Stimulated activated CD8-positive, alpha-beta memory T cell treated with anti-CD3 and anti-CD28 coated beads, Interleukin-12 subunit alpha, Interleukin-12 subunit beta, amount 100 ng/mL, for 1 hour (primary cell): Measurements from ENCODE around the gene PDCD1.

Experiments
- DNase-seq: peaks from one replicate; pipeline ENCODE4 v3.0.0-alpha.2; 2020; ENCODE audit warnings: low read depth

PDCD1 gene

DNA sequence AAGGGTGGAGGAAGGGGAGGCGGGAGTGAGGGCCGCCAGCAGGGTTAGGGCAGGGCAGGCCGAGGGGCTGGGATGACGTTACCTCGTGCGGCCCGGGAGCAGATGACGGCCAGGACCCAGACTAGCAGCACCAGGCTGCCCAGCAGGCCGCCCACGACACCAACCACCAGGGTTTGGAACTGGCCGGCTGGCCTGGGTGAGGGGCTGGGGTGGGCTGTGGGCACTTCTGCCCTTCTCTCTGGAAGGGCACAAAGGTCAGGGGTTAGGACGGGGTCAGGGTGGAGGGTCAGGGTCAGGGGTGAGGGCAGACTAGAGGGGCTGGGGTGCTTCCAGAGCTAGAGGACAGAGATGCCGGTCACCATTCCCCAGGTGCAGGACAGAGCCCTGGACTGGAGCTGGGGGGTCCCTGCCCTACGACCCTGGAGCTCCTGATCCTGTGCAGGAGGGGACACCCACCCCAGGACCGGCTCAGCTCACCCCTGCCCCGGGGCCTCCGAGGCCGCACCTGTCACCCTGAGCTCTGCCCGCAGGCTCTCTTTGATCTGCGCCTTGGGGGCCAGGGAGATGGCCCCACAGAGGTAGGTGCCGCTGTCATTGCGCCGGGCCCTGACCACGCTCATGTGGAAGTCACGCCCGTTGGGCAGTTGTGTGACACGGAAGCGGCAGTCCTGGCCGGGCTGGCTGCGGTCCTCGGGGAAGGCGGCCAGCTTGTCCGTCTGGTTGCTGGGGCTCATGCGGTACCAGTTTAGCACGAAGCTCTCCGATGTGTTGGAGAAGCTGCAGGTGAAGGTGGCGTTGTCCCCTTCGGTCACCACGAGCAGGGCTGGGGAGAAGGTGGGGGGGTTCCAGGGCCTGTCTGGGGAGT lies 6.3 kb downstream of the PDCD1 start:
- no peak for DNase-seq

DNA sequence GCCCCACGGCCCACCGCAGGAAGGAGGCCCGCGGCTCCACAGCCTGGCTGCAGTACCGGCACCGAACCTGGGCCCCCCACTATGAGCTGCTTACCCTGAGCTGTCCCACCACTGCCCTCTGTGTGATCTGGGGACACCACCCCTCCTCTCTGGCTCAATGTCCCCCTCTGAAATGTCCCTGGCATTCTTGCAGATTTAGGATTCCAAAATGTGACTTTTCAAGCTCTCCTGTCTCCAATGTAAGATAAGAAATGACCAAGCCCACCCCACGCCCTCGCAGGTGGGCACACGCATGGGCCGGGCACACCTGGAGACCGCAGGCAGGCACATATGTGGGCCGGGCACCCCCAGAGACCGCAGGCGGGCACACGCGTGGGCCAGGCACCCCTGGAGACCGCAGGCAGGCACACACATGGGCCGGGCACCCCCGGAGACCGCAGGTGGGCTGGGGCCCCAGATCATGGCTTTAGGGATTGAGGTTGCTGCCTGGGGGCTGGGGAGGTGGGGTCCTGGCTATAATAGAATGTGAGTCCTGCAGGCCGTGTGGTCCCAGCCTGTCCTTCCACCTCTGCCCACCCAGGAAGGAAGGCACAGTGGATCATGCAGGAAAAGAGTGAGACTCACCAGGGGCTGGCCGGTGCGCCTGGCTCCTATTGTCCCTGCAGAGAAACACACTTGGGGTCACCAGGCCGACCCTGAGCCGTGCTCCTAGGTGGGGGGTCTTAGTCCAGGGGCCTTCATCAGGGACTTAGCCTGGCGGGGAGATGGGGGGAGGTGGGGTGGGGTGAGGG lies 7.2 kb downstream of the PDCD1 start:
- no peak for DNase-seq

DNA sequence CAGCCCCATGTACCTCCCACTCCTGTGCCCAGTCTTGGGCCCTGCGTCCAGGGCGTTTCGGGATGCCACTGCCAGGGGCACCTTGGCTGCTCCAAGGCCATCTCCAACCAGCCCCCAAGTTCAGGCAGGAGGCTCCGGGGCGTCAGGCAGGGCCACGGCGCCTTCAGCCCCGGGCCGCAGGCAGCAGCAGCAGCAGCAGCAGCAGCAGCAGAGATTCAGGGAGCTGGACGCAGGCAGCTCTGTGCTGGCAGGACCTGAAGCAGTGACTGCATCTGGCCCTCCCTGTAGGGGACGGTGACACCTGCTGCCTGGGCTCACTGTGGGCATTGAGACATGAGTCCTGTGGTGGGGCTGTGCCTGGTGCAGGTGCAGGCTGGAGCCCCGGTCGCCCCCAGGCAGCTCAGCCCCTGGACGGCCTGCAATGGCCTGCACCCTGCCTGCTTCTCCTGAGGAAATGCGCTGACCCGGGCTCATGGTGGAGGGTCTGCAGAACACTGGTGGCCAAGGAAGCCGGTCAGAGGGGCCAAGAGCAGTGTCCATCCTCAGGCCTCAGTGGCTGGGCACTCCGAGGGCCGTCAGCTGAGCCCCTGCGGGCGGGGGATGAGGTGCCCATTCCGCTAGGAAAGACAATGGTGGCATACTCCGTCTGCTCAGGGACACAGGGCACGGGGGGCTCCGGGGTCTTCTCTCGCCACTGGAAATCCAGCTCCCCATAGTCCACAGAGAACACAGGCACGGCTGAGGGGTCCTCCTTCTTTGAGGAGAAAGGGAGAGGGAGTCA lies 8.0 kb downstream of the PDCD1 start:
- DNase-seq: no peak

DNA sequence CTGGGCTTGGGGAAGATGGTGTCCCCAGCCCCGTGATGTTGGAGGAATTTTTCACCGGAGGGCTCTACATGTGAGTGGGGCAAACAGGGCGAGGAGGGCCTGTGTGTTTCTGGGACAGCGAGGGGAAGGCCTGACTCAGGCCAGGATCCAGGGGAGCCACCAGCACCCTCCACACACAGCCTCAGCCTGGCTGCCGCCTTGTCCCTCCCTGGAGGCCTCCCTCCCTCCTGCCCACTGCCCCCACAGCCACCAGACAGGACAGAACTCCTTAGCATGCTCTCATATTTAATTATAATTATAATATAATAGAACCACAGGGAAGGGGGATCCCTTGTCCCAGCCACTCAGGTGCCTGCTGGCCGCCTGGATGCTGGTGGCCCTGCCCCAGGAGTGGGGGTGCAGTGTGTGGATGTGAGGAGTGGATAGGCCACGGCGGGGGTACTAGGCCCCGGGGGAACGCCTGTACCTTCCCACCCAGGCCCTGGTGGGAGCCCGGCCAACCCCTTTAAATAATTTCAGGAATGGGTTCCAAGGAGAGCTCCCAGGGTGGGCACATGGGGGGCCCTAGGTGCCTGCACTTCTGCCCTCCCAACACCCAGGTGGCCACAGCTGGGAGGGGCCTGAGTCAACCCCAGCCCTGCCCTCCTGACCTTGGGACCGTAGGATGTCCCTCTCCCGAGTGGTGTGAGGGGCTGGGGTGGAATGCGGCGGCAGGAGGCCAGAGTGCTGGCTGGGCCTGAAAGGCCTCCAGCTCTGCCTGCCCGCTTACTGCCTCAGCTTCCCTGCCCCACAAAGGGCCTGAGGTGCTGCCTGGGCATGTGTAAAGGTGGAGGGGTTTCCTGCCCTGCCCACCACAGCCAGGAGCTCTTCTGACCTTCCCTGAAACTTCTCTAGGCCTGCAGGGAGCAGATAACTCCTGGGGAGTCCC lies 8.8 kb downstream of the PDCD1 start:
- DNase-seq: no peak

DNA sequence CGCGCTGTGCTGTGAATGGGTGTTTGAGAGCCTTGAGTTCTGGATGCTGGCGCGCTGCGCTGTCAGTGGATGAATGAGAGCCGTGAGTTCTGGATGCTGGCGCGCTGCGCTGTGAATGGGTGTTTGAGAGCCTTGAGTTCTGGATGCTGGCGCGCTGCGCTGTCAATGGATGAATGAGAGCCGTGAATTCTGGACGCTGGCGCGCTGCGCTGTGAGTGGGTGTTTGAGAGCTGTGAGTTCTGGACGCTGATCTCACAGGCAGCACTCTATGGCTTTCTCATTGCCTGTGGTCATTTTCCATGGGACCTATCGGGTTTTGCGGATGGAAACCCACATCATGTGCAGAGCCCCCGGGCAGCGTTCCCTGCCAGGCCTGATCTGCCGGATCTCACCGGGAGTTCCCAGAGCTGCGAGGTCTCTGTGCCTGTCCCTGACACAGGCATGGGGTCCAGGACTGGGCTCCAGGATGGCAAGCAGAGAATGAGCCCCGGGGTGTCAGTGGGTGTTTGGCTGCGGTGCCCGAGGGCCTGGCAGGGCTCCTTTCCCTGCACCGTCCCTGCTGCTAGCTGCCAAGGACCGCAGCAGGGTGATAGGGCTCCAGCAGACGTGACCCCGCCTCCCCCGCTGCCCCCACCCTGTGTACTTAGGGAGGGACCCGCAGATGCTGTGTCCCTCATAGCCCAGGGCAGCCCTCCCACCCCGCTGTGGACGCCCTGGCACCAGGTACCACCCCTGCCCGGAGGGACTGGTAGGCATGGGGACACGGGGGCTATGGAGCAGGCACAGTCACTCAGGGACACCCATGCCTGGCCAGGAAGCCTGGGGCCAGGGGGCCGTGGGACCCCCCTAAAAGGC lies 9.7 kb downstream of the PDCD1 start:
- DNase-seq: no peak

DNA sequence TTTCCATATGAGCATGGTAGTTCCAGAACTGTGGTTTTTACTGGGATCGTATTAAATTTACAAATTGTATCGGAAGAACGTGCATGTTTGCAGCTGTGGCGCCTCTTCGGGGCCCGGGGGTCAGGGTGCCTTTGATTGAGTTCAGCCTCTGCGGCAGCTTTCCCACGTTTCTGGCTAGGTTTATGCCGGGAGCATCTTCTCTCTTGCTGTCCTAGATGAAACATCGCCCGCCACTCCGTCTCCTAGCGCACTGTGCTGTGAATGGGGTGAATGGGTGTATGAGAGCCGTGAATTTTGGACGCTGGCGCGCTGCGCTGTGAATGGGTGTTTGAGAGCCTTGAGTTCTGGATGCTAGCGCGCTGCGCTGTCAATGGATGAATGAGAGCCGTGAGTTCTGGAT lies 12.3 kb downstream of the PDCD1 start:
- DNase-seq: no peak

DNA sequence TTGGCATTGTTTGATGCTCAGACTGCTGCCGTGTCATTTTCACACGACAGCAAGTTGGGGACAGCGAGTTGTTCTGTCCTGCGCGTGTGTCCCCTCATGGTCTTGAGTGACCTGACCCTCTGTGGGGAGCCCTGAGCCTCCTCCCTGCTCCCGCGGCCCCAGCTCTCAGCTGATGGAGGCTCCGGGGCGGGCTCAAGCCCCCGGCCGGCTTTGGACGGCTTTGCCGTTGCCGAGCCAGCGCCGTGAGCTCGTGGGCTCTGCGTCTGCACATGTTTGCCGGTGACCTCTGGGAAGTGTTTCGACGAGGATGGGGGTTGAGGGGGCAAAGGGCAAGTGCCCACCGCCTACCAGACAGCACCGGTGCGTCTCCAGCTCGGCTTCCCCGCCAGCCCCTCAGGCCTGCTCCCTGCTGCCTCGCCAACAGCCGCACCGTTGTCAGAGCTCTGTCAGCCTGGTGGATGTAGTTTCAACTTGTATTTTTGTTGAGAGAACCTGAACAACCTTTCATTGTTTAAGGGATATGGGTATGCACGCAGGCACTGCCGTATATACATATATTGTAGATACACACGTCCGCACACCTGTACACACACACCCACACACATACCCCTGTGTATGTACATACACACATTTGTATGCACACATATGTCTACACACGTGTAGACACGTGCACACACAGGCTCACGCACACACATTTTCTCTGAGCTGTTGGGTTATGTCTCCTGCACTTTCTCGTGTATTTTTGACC lies 13.7 kb downstream of the PDCD1 start:
- no peak for DNase-seq

DNA sequence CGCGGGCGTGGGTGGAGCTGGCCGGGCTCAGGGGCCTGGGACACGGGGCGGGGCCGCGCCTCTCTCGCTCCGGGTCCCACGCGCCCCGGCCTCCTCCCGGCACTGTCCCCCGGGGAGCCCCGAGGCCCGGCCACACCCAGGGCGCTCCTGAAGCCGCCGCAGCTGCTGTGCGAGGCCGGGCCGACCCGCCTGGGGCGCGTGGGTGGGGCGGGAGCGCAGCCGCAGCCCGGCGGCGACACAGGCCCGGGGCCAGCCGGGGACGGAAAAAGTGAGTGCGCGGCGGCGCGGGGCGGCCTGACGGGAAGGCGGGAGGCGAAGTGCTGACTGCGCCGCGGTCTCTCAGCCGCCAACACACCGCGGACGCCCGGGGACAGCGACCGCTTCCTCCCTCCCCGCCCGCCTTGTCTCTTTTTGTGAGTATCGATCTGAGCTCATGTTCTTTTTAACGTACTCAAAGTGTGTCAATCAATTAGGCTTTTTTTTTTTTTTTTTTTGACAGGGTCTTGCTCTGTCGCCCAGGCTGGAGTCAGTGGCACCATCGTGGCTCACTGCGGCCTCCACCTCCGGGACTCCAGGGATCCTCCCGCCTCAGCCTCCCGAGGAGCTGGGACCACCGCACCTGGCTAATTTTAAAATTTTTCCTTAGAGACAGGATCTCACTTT lies 14.5 kb downstream of the PDCD1 start:
- DNase-seq: peak; percentile 64

DNA sequence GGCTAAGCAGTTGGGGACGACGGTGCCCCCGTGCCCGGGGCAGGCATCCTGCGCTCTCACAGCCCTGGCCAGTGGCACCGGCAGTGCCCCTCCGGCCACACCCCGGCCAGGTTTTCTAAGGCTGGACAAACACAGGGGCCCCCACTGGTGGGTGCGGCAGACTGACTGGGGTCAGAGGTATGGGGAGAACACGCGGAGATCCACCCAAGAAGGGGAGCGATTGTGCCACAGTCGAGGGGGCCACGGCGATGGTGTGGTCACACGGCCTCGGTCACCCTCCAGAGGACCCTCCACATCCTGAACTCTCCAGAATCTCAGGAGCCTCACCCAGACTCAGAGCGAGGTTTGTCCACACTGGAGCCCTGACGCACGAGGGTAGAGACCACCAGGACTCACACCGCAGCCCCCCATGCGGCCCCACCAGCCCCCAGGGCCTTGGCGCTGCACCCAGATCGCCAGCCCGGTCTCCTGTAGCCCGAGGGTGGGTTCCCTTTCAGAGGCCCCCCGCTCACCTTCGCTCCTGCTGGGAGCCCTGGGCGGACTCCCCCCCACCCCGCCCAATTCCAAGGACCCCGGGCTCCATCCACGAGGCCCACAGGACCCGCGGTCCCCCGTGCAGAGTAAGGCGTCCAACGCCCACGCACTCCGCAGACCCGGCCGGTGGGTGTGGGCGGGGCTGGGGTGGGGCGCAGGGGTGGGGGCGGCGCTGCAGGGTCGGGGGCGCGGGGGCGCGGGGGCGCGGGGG lies 15.2 kb downstream of the PDCD1 start:
- DNase-seq: no peak

DNA sequence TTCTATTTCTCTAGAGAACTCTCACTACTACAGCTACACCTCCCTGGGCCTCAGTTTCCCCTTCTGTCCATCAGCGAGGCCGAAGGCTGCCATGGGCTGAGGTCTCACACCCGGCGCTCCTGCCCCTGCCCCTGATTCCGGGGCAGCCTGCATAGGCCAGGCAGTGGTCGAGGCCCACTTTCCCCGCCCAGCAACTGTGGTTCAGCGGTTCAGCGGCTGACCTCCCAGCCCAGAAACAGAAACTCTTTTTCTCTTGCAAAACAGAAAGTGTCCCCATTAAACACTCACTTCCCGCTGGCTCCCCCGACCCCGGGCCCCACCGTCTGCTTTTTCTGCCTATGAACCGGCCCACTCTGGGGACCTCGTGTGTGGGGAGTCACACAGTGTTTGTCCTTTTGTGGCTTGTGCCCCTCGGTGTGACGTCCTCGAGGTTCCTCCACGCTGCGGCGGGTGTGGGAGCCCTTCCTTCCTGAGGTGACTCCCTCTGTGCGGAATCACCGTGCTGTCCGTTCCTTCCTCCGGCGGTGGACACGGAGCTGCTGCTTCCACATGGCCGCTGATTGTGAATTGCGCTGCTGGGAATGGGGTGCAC lies 16.0 kb downstream of the PDCD1 start:
- DNase-seq: no peak

DNA sequence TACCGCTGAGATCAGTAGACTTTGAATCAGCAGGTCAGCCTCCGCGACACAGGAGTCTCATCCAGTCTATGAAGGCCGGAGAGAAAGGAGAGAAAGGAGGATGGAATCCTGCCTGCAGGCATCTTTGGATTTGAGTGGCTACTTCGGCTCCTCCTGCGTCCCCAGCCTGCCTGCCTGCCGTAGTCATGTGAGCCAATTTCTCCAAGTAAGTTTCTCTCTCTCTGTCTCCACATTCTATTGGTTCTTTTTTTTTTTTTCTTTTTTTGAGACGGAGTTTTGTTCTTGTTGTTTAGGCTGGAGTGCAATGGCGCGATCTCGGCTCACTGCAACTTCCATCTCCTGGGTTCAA lies 16.7 kb downstream of the PDCD1 start:
- DNase-seq: no peak

DNA sequence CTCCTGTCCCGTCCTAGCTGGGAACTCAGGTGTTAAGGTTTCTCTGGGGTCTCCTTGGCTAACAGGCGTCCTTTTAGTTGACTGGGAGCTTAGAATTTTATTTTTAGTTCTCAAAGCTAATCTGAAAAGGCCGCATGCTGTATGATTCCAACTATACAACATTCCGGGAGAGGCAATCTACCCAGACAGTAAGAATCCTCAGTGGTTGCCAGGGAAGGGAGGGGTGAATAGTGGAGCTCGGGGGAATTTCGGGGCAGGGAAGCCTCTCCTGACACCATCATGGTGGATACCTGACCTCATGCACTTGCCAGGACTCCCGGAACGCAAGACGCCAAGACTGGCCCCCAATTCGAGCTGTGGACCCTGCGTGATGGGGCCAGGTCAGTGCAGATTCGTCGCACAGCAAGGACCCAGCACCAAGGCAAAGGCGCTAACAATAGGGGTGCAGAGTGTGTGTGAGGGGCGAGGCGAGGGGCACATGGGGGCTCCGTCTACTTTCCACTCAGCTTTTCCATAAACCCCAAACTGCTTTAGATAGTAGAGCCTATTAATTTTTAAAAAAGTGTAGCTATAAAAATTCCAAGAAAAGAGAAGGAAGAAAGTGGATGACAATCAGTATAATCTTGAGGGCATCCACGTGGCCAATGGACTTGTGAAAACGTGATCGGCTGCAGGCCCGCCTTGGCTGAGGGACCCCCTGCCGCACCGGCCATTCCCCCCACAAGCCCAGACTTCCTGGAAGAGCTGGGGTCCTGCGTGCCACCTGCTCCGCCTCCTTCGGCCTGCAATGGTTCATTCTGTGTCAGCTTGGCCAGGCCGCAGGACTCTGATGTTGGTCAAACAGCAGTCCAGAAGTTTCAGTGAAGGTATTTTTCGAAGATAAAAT lies 17.3 kb downstream of the PDCD1 start:
- DNase-seq: no peak

DNA sequence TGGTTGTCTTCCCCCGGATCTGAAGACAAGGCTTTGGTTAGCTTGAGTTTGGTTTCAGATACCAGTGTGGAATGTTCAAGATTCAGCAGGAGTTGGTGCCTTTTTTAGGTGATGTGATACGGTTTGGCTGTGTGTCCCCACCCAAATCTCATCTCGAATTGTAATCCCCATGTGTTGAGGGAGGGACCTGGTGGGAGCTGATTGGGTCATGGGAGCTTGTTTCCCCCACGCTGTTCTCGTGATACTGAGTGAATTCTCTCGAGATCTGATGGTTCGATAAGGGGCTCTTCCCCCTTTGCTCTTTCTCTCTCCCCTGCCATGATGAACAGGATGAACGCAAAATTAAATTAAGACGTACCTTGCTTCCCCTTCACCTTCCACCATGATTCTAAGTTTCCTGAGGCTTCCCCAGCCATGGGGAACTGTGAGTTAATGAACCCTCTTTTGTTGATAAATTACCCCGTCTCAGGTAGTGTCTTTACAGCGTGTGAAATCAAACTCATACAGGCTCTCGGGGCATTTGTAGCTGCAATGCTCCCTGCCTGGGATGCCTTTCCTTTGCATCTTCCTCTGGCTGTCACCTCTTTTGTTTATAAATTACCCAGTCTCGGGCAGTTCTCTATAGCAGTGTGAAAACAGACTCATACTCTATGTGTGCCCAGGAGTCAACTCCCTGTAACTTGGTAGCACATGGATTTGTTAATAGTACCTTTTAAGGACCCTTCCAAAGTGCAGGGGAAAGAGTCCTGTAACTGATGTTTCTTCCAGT lies 21.3 kb downstream of the PDCD1 start:
- no peak for DNase-seq

DNA sequence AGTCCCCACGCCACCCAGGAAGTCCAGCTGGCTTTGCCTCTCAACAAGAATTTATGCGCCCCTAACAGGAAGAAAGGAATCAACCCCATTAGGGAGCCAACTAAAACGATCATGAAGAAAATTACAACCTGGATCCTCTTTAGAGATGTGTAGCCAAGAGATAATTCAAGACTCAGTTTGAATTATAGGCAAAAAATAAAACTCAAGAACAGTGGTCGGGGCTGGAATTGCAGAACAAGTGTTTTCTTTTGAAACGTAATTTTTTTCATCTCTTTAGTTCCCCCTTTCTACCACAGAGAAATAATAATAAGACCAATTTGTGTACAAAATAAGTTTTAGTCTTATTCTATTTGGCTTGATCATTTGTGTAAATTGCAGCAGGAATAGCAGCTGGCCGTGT lies 22.4 kb downstream of the PDCD1 start:
- no peak for DNase-seq

DNA sequence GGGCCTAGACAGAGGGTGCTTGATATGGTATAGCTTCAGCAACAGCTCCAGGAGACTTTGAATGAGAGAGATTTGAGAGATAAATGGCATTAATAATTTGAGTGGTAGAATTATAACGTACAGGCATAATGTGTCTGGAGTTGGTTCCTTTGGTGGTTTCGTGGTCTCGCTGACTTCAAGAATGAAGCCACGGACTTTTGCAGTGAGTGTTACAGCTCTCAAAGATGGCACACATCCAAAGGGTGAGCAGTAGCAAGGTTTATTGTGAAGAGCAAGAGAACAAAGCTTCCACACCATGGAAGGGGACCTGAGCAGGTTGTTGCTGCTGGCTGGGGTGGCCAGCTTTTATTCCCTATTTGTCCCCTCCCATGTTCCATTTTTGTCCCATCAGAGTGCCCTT lies 23.1 kb downstream of the PDCD1 start:
- no peak for DNase-seq

DNA sequence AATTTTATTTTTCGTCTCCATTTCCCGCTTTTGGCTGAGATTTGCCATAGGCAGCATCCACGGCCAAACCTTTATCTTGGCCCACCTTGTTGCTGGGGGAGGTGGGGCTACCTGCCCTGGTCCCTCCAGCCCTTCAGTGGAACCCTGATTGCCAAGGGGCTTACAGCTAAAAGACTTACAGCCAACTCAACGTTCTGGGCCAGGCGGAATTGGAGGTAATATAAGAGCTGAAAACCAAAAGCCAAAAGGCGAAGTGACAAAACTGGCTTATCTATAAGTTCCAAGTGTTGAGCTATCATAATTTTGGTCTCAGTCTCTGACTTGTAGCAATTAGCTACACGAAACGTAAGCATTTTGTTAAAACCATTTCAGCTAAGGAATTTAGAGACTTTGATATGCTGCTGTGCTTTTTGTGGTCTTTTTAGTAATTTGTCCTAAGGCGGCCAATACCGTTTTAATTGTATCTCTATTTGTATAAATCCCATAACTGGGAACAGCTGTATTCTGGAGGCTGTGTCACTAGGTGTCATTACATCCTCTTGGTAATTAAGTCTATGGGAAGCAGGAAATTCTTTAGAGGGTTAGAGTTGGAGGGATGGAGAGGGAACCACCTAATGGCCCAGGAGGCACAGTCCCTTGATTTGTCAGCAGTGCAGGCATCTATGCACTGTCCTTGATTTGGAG lies 24.0 kb downstream of the PDCD1 start:
- no peak for DNase-seq
